Left cardiac atrium (tissue), 4 donors: ENCODE results near the gene C10orf105. TPM values are rescaled to one million over a fixed set of nuclear protein-coding genes. Genes with fewer than 3 reads are reported as not detected.

Source experiments
- ATAC-seq, 2 donors: fragments of 200-7000 bp; cut with Tn5 transposase; one replicate each; pipeline ENCODE4 v1.9.1; 2020; ENCODE audit warnings: mild to moderate bottlenecking in 2 of 2, moderate library complexity in 2 of 2
- DNase-seq: peaks from one replicate; pipeline ENCODE4 v3.0.0-alpha.2; 2020
- intact Hi-C, 2 donors: fragments of 100-400 bp; cut with DNase I; formaldehyde crosslinking; loops; one replicate each; pipeline versions ENCODE4 v1.14.1 to v1.15.1; 2022 to 2023
- total RNA-seq, 2 donors: library from RNA; stranded (reverse); fragmentation: NEBNext Ultra II Directional; extraction: Animal tissue kit (Norgen Biotek cat#: 25700); gene quantifications; one replicate each; pipeline ENCODE4 v1.2.1, GENCODE V29; 2021
- donor health status: DM: no; HTN: yes; CAD: no.
- donor health status: DM: no; HTN: yes; CAD: no; lungs with severe emphysema.
- donor health status: DM: yes; HTN: yes; CAD: no.
- donor health status: Dilated cardiomyopathy.

The C10orf105 gene
- total RNA-seq, 2 donors from 2014 or later = 0.27 to 0.47 TPM

DNA sequence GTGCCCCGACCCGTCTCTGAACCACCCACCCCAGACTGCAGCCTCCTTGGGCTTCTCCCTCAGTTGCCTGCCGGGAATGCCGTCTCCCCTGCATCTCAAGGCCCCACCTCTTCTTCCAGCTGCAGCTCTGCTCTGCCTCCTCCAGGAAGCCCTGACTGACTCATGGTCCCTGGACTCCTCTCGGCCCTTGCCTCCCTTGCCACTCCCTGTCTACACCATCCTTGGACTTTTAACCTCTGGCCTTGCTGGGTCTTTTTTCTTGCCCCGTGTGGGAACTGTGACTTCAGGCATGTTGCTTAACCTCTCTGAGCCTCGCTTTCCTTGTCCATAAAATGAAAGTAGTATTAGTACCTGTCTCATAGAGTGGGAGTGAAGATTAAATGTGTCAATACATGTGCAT lies 56.3 kb downstream of the C10orf105 start:
- intact Hi-C loops = no loop called here
- no peak for ATAC-seq
- no peak for DNase-seq

DNA sequence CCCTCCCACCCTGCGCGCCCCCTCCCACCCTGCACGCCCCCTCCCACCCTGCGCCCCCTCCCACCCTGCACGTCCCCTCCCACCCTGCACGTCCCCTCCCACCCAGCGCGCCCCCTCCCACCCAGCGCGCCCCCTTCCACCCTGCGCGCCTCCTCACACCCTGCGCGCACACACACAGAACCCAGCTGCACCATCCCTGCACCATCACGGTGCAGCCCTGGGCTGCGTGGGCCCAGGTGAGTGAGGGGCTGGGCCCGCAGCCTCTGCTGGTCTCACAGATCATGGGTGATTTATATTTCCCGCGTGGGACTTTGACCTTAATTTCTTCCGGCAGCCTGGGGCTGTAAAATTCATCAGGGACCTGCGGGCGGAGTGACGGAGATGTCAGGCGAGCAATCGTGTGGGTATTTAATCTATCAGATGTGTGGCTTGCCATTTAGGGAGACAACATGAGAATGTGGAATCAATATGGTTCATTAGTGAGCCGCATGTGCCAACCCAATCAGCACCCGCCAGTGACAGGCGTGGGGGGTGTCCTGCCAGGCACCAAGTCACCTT lies 57.7 kb downstream of the C10orf105 start:
- DNase-seq = no peak
- no peak for ATAC-seq
- intact Hi-C loops = no loop called here

Other genes starting within 250 kb of the C10orf105 start
- 10 to 100 TPM; 40.6 to 65.3 TPM for gene VSIR, start 53.7 kb upstream of the C10orf105 start, total RNA-seq
- gene PSAP, start 131.5 kb upstream of the C10orf105 start, total RNA-seq = 1,000 to 10,000 TPM; 1,413 to 1,441 TPM
- gene CHST3, start 244.6 kb upstream of the C10orf105 start, total RNA-seq = 10 to 100 TPM; 17.7 to 40.0 TPM